A549 (cell line): Measurements from ENCODE around the gene SMC6.

ENCODE experiments used
- CHD2 ChIP-seq: fragments of 150-350 bp; IDR thresholded peaks from 2 replicates; pipeline ENCODE4 v1.6.1; 2014; ENCODE audit warnings: low read length; ENCODE audit not compliant: partially characterized antibody
- EP300 ChIP-seq, 2 experiments: fragments of >200 bp; sonication (Bioruptor Twin); formaldehyde crosslinking; IDR thresholded peaks; 2 replicates in 1 of 2; 3 replicates in 1 of 2; pipeline ENCODE4 v1.6.1; 2016 to 2017
- SMC3 ChIP-seq: fragments of >200 bp; sonication (Bioruptor Twin); formaldehyde crosslinking; IDR thresholded peaks from 3 replicates; pipeline ENCODE4 v1.6.1; 2018; ENCODE audit warnings: inconsistent platforms
- TF ChIP-seq, protein P1 (sequence below): fragments of >200 bp; sonication (Bioruptor Twin); formaldehyde crosslinking; IDR thresholded peaks from 3 replicates; pipeline ENCODE4 v1.6.1; 2016
- TF ChIP-seq, protein P2 (sequence below): fragments of >200 bp; sonication (Bioruptor Twin); formaldehyde crosslinking; IDR thresholded peaks from 3 replicates; pipeline ENCODE4 v1.5.1; 2016
- TF ChIP-seq, protein P3 (sequence below): fragments of 450-650 bp; IDR thresholded peaks from 2 replicates; pipeline ENCODE4 v1.6.1; 2014; ENCODE audit warnings: antibody characterized with exemption

DNA sequence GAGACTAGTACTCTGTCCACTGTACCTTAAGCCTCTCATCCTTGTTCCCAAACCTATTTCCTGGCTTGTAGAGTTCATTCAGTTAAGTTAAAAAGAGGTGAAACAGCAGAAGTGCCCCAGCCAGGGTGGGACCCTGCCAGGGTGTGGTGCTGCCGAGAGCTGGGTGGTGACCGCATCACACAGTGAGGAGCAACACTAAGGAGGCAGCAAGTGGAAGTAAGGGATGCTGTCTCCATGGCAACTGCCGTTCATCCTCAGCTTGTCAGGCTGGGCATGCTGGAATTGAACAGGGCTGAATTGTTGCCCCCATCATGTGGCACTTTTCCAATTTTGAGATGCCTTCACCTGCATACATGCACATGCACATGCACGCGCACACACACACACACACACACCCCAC lies 136.1 kb downstream of the SMC6 start:
- TF ChIP-seq, protein P1, sequence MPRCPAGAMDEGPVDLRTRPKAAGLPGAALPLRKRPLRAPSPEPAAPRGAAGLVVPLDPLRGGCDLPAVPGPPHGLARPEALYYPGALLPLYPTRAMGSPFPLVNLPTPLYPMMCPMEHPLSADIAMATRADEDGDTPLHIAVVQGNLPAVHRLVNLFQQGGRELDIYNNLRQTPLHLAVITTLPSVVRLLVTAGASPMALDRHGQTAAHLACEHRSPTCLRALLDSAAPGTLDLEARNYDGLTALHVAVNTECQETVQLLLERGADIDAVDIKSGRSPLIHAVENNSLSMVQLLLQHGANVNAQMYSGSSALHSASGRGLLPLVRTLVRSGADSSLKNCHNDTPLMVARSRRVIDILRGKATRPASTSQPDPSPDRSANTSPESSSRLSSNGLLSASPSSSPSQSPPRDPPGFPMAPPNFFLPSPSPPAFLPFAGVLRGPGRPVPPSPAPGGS = no peak
- TF ChIP-seq, protein P2, sequence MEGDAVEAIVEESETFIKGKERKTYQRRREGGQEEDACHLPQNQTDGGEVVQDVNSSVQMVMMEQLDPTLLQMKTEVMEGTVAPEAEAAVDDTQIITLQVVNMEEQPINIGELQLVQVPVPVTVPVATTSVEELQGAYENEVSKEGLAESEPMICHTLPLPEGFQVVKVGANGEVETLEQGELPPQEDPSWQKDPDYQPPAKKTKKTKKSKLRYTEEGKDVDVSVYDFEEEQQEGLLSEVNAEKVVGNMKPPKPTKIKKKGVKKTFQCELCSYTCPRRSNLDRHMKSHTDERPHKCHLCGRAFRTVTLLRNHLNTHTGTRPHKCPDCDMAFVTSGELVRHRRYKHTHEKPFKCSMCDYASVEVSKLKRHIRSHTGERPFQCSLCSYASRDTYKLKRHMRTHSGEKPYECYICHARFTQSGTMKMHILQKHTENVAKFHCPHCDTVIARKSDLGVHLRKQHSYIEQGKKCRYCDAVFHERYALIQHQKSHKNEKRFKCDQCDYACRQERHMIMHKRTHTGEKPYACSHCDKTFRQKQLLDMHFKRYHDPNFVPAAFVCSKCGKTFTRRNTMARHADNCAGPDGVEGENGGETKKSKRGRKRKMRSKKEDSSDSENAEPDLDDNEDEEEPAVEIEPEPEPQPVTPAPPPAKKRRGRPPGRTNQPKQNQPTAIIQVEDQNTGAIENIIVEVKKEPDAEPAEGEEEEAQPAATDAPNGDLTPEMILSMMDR = no peak
- TF ChIP-seq EP300 (IDR thresholded peaks at IDR 0.05) (no peak), CHD2 (no peak), SMC3 (no peak)
- TF ChIP-seq, protein P3, sequence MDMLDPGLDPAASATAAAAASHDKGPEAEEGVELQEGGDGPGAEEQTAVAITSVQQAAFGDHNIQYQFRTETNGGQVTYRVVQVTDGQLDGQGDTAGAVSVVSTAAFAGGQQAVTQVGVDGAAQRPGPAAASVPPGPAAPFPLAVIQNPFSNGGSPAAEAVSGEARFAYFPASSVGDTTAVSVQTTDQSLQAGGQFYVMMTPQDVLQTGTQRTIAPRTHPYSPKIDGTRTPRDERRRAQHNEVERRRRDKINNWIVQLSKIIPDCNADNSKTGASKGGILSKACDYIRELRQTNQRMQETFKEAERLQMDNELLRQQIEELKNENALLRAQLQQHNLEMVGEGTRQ = no peak
